AG09309 (cell line): Measurements from ENCODE around the gene MTLN.
"Not testable (repeated sequence)": the region's sequence is repeated elsewhere in the genome, so short reads cannot be mapped to it uniquely, and the experiment has no call there.

Source experiments
- DNase-seq: peaks from one replicate; pipeline ENCODE4 v3.0.0-alpha.2; 2010; ENCODE audit warnings: low read depth
- H3K4me3 ChIP-seq: 2 replicates; pipeline ENCODE4 v1.5.1; 2011; ENCODE audit warnings: mild to moderate bottlenecking, low read depth, low read length, moderate library complexity; ENCODE audit not compliant: control insufficient read depth
- CTCF ChIP-seq: IDR thresholded peaks from 2 replicates; pipeline ENCODE4 v1.5.1; 2011; ENCODE audit warnings: mild to moderate bottlenecking, low read depth, low read length, inconsistent platforms; ENCODE audit not compliant: insufficient read depth, control insufficient read depth; ENCODE audit errors: missing control alignments

The MTLN gene

GRCh38 chr2:110211938-110212858 is at the start of gene MTLN:
TSS of gene MTLN (minus strand) at chr2:110212547. CDS start at chr2:110212525, 22 bp downstream.
- H3K4me3 ChIP-seq, result peak within 1 kb of the TSS; percentile 52
- DNase-seq, result no peak
- no peak for TF ChIP-seq CTCF

- DNase-seq, H3K4me3 ChIP-seq: not testable (repeated sequence)
These were observed 49.6 kb upstream of the MTLN start for GRCh38 chr2:110261910-110262309.

GRCh38 chr2:110248081-110248795 is 35.9 kb upstream of the MTLN start:
- DNase-seq, H3K4me3 ChIP-seq: not testable (repeated sequence)

GRCh38 chr2:110245488-110246435 is 33.4 kb upstream of the MTLN start:
- not testable (repeated sequence) for DNase-seq, H3K4me3 ChIP-seq

GRCh38 chr2:110243283-110243682 is 30.9 kb upstream of the MTLN start:
- not testable (repeated sequence) for DNase-seq, H3K4me3 ChIP-seq

- DNase-seq, H3K4me3 ChIP-seq: not testable (repeated sequence)
These were observed 22.2 kb upstream of the MTLN start for GRCh38 chr2:110234514-110234913.

- not testable (repeated sequence) for H3K4me3 ChIP-seq, DNase-seq
These were observed 17.5 kb upstream of the MTLN start for GRCh38 chr2:110229886-110230285.

GRCh38 chr2:110222626-110223025 is 10.3 kb upstream of the MTLN start:
- not testable (repeated sequence) for DNase-seq, H3K4me3 ChIP-seq

- no peak for TF ChIP-seq CTCF
- no peak for DNase-seq
- H3K4me3 ChIP-seq, result no peak overlapping the region
These were observed 9.6 kb upstream of the MTLN start for GRCh38 chr2:110221938-110222337.

GRCh38 chr2:110220190-110220564 is 7.8 kb upstream of the MTLN start:
- TF ChIP-seq CTCF, result no peak
- H3K4me3 ChIP-seq, result no peak overlapping the region
- no peak for DNase-seq
